ENCODE results near the gene HACE1. TPM values are rescaled to one million over a fixed set of nuclear protein-coding genes. Genes with fewer than 3 reads are reported as not detected.
"Not testable (repeated sequence)": the region's sequence is repeated elsewhere in the genome, so short reads cannot be mapped to it uniquely, and the experiment has no call there.

Gene HACE1
- total RNA-seq, 2 experiments from 2014 or later: 7.4 to 8.2 TPM

DNA sequence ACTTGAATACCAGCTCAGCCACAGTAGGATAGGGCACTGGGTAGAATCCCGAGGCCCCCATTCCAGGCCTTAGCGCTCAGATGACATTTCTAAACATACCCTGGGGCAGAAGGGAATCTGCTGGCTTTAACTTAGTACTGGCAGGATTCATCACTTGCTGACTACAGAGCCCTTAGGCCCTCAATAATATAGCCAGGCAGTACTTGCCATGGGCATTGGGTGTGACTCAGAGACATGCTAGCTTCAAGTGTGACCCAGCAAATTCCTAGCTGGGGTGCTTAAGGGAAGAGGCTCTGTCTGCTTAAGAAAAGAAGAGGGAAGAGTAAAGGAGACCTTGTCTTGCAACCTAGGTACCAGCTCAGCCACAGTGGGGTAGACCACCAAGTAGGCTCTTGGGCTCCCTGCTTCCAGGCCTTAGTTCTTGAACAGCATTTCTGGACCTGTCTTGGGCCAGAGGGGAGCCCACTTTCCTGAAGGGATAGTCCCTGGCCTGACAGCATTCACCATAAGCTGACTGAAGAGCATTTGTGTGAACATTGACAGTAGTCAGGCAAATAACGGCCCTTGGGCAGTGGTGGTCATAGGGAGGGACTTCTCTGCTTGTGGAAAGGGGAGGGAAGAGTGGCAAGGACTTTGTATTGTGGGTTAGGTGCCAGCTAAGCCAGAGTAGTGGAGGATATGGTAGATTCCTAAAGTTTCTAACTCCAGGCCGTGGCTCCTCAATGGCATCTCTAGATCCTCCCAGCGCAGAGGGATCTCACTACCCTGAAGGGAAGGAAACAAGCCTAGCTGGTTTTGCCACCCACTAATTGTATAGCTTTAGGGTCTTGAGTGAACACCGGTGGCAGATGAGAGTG is 48.5 kb upstream of the HACE1 start:
- no peak overlapping the region for H3K4me3 ChIP-seq (ENCODE audit: low read length)
- H3K4me1 ChIP-seq (ENCODE audit: insufficient read depth, low read length): no peaks in the 10 kb centered on the region
- Mint-ChIP-seq H3K9me3 (peaks cover 1% of the 10 kb centered on the region), H3K36me3 (ENCODE audit: low read depth) (no peaks in the 10 kb centered on the region), H3K27me3 (peaks cover 30% of the 10 kb centered on the region), H3K4me3 (no peak overlapping the region), H3K27ac (no peak overlapping the region), H3K4me1 (ENCODE audit: low read depth) (no peaks in the 10 kb centered on the region)
- H3K9me3 ChIP-seq (ENCODE audit: control insufficient read depth in 1 of 2, insufficient read depth in 1 of 2, low read length in 2 of 2): peaks cover 8 to 9% of the 10 kb centered on the region in 2 experiments
- ATAC-seq (ENCODE audit: poor library complexity) (no peak), DNase-seq (no peak)
- POLR2A ChIA-PET: no interaction called here
- TF ChIP-seq, protein P1, sequence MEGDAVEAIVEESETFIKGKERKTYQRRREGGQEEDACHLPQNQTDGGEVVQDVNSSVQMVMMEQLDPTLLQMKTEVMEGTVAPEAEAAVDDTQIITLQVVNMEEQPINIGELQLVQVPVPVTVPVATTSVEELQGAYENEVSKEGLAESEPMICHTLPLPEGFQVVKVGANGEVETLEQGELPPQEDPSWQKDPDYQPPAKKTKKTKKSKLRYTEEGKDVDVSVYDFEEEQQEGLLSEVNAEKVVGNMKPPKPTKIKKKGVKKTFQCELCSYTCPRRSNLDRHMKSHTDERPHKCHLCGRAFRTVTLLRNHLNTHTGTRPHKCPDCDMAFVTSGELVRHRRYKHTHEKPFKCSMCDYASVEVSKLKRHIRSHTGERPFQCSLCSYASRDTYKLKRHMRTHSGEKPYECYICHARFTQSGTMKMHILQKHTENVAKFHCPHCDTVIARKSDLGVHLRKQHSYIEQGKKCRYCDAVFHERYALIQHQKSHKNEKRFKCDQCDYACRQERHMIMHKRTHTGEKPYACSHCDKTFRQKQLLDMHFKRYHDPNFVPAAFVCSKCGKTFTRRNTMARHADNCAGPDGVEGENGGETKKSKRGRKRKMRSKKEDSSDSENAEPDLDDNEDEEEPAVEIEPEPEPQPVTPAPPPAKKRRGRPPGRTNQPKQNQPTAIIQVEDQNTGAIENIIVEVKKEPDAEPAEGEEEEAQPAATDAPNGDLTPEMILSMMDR (IDR thresholded peaks at IDR 0.05): no peak
- intact Hi-C loops (cut with DNase I, micrococcal nuclease): no loop called here
- CTCF ChIA-PET: no interaction called here
- no peak overlapping the region for H3K27ac ChIP-seq (ENCODE audit: low read depth in 1 of 2, low read length in 2 of 2)
- H3K27me3 ChIP-seq (ENCODE audit: control insufficient read depth in 1 of 2, insufficient read depth in 2 of 2, low read length in 2 of 2): peaks cover 3 to 5% of the 10 kb centered on the region in 2 experiments
- H3K36me3 ChIP-seq (ENCODE audit: insufficient read depth, low read length): no peaks in the 10 kb centered on the region

DNA sequence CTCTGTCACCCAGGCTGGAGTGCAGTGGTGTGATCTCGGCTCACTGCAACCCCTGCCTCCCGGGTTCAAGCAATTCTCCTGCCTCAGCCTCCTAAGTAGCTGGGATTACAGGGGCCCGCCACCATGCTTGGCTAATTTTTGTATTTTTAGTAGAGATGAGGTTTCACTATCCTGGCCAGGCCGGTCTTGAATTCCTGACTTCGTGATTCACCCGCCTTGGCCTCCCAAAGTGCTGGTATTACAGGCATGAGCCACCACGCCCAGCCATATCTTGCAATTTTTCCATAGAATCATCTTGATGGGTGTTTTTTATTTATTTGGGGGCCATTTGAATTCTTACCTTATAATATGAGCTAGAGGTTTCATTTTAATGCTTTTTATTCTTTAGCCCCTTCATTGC is 39.2 kb upstream of the HACE1 start:
- POLR2A ChIA-PET; DNase-seq; H3K9me3 Mint-ChIP-seq; H3K27ac ChIP-seq (ENCODE audit: low read depth in 1 of 2, low read length in 2 of 2); H3K4me1 ChIP-seq (ENCODE audit: insufficient read depth, low read length); H3K27me3 ChIP-seq (ENCODE audit: control insufficient read depth in 1 of 2, insufficient read depth in 2 of 2, low read length in 2 of 2); H3K36me3 Mint-ChIP-seq (ENCODE audit: low read depth); H3K9me3 ChIP-seq (ENCODE audit: control insufficient read depth in 1 of 2, insufficient read depth in 1 of 2, low read length in 2 of 2); H3K4me3 Mint-ChIP-seq; H3K4me3 ChIP-seq (ENCODE audit: low read length); ATAC-seq (ENCODE audit: poor library complexity); H3K27ac Mint-ChIP-seq; H3K4me1 Mint-ChIP-seq (ENCODE audit: low read depth); H3K36me3 ChIP-seq (ENCODE audit: insufficient read depth, low read length); intact Hi-C loops (cut with DNase I, micrococcal nuclease): not testable (repeated sequence)
- CTCF ChIA-PET: interaction anchor here (2.0 kb wide), 1 partner anchor 8 kb away, joined by 6 read pairs; no protein-coding TSS in a partner anchor
- H3K27me3 Mint-ChIP-seq: peaks cover 22% of the 10 kb centered on the region

DNA sequence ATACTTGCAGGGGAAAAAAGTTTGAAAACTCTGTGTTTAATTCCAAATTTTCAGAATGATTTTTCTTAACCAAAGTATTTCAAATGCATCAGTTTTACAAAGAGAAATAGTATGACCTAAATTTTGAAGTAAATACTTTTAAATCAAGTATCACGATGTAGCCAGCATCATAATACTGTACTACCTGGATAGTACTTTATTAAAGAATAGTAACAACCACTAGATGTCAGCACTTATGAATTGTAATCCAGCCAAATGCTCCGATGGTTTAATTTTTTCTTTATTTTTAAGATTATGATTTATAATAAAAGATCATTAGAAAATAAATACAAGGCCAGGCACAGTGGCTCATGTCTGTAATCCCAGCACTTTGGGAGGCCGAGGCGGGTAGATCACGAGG is 37.2 kb upstream of the HACE1 start:
- Histone ChIP-seq H3K36me3 (ENCODE audit: insufficient read depth, low read length) (no peaks in the 10 kb centered on the region), H3K4me1 (ENCODE audit: insufficient read depth, low read length) (no peaks in the 10 kb centered on the region), H3K27me3 (ENCODE audit: control insufficient read depth in 1 of 2, insufficient read depth in 2 of 2, low read length in 2 of 2) (peaks cover 0 to 4% of the 10 kb centered on the region in 2 experiments), H3K4me3 (ENCODE audit: low read length) (no peak overlapping the region), H3K9me3 (ENCODE audit: control insufficient read depth in 1 of 2, insufficient read depth in 1 of 2, low read length in 2 of 2) (no peaks in the 10 kb centered on the region), H3K27ac (ENCODE audit: low read depth in 1 of 2, low read length in 2 of 2) (no peak overlapping the region)
- H3K4me3 Mint-ChIP-seq: no peak overlapping the region
- no peaks in the 10 kb centered on the region for H3K36me3 Mint-ChIP-seq (ENCODE audit: low read depth)
- ChIA-PET CTCF (no interaction called here), POLR2A (no interaction called here)
- H3K27ac Mint-ChIP-seq: no peak overlapping the region
- intact Hi-C loops (cut with DNase I, micrococcal nuclease): no loop called here
- DNase-seq (no peak), ATAC-seq (ENCODE audit: poor library complexity) (no peak)
- TF ChIP-seq, protein P1 (IDR thresholded peaks at IDR 0.05): no peak
- peaks cover 33% of the 10 kb centered on the region for H3K27me3 Mint-ChIP-seq
- H3K9me3 Mint-ChIP-seq: no peaks in the 10 kb centered on the region
- no peaks in the 10 kb centered on the region for H3K4me1 Mint-ChIP-seq (ENCODE audit: low read depth)
